Activated CD4-positive, alpha-beta memory T cell treated with anti-CD3 and anti-CD28 coated beads for 36 hours (primary cell): ENCODE data around the gene ZNHIT6. TPM values are rescaled to one million over a fixed set of nuclear protein-coding genes. Genes with fewer than 3 reads are reported as not detected.

Experiments used
- CTCF ChIA-PET: fragments of 350-600 bp; sonication (Branson Sonifier 250); formaldehyde crosslinking; loops from one replicate; lab custom pipeline; 2021; ENCODE audit warnings: antibody characterized with exemption, inconsistent platforms; lab: Charles Lee
- POLR2A ChIA-PET: fragments of 350-600 bp; sonication (Branson Sonifier 250); formaldehyde crosslinking; loops from one replicate; lab custom pipeline; 2021; ENCODE audit warnings: antibody characterized with exemption; lab: Charles Lee
- DNase-seq: peaks from one replicate; pipeline ENCODE4 v3.0.0-alpha.2; 2020
- H3K27ac Mint-ChIP-seq: one replicate; pipeline ENCODE4 v1.8.0; 2021; ENCODE audit warnings: mixed read lengths
- H3K27me3 Mint-ChIP-seq: one replicate; pipeline ENCODE4 v1.8.0; 2021; ENCODE audit warnings: mixed read lengths
- H3K36me3 Mint-ChIP-seq: one replicate; pipeline ENCODE4 v1.8.0; 2021; ENCODE audit warnings: mixed read lengths
- H3K4me1 Mint-ChIP-seq: one replicate; pipeline ENCODE4 v1.8.0; 2021; ENCODE audit warnings: low read depth, mixed read lengths
- H3K4me3 Mint-ChIP-seq: one replicate; pipeline ENCODE4 v1.8.0; 2021; ENCODE audit warnings: mild to moderate bottlenecking, mixed read lengths
- H3K9me3 Mint-ChIP-seq: one replicate; pipeline ENCODE4 v1.8.0; 2021; ENCODE audit warnings: mixed read lengths
- intact Hi-C: fragments of 100-400 bp; cut with micrococcal nuclease; formaldehyde crosslinking; loops from one replicate; pipeline ENCODE4 v1.15.1; 2023
- total RNA-seq, 2 experiments: library from RNA; stranded (reverse); gene quantifications; one replicate each; pipeline ENCODE4 v1.2.3, GENCODE V29; 2021

Gene ZNHIT6
- total RNA-seq, 2 experiments from 2014 or later = 18.7 TPM

- CTCF ChIA-PET = no interaction called here
Observed at GRCh38 chr1:85700422-85700821, 7.8 kb downstream of the ZNHIT6 start.

GRCh38 chr1:85697895-85698294, 10.3 kb downstream of the ZNHIT6 start:
- POLR2A ChIA-PET = interaction anchor here (1.1 kb wide), 1 partner anchor 10 kb away, joined by 3 read pairs; no protein-coding TSS in a partner anchor
- no peaks in the 10 kb centered on the region for H3K27me3 Mint-ChIP-seq
- H3K4me1 Mint-ChIP-seq = peaks cover 6% of the 10 kb centered on the region
- intact Hi-C loops = no loop called here
- H3K4me3 Mint-ChIP-seq = no peak overlapping the region
- no peaks in the 10 kb centered on the region for H3K9me3 Mint-ChIP-seq
- DNase-seq = no peak
- no peak overlapping the region for H3K27ac Mint-ChIP-seq
- H3K36me3 Mint-ChIP-seq = peaks cover 35% of the 10 kb centered on the region
- CTCF ChIA-PET = interaction anchor here (0.8 kb wide), 1 partner anchor 10 kb away, joined by 3 read pairs; no protein-coding TSS in a partner anchor

More at GRCh38 chr1:85700422-85700821, 7.8 kb downstream of the ZNHIT6 start:
- DNase-seq = no peak
- intact Hi-C loops = loop anchor here (10.0 kb wide), 1 partner anchor 694 kb away; the partner anchor contains the start of gene ODF2L
- Mint-ChIP-seq H3K27me3 (no peaks in the 10 kb centered on the region), H3K9me3 (no peaks in the 10 kb centered on the region), H3K36me3 (peaks cover 44% of the 10 kb centered on the region), H3K4me3 (no peak overlapping the region), H3K4me1 (peaks cover 19% of the 10 kb centered on the region), H3K27ac (no peak overlapping the region)
- POLR2A ChIA-PET = interaction anchor here (1.4 kb wide), 1 partner anchor 8 kb away, joined by 3 read pairs; the partner anchor contains the start of gene ZNHIT6

- H3K36me3 Mint-ChIP-seq = peaks cover 22% of the 10 kb centered on the region
- no peak for DNase-seq
- intact Hi-C loops = loop anchor here (2.0 kb wide), 2 partner anchors 384 to 748 kb away; no protein-coding TSS in a partner anchor
- no peaks in the 10 kb centered on the region for H3K27me3 Mint-ChIP-seq
- H3K4me1 Mint-ChIP-seq = peaks cover 4% of the 10 kb centered on the region
- ChIA-PET POLR2A (interaction anchor here (1.0 kb wide), 1 partner anchor 22 kb away, joined by 3 read pairs; no protein-coding TSS in a partner anchor), CTCF (interaction anchor here (0.6 to 2.1 kb wide), 8 partner anchors 9 to 434 kb away, joined by 3 to 8 read pairs (median 6); partner anchors contain the start of genes C1orf52 and ZNHIT6)
- no peaks in the 10 kb centered on the region for H3K9me3 Mint-ChIP-seq
- H3K4me3 Mint-ChIP-seq = no peak overlapping the region
- no peak overlapping the region for H3K27ac Mint-ChIP-seq
Observed at GRCh38 chr1:85692730-85693314, 15.4 kb downstream of the ZNHIT6 start.

DNA sequence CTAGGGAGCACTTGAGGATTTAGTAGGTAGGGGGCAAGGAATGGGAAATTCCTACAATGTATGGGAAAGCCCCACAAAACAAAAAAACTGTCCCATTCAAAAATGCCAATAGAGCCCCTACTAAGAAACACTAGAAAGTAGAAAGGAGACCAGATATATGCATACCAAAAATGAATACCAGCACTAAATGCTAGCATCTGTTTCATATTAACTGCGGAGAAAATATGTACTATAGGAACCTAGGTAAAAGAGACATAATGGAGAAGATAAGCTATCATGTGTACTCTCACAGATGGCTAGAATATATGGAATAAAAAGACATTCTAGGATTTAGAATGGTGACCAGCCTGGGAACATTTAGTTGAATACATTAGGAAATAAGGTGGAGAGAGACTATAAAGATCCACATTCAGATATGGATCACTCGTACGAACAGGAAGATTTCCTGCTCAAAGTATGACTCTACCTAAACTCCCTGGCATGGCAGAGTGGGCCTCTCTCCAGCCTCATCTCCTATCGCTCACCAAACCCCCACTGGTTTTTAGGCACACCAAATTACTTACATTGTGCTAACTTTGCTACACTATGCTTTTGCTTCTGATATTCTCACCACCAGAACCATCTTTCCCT, 18.3 kb downstream of the ZNHIT6 start:
- no peaks in the 10 kb centered on the region for H3K27me3 Mint-ChIP-seq
- CTCF ChIA-PET = no interaction called here
- H3K36me3 Mint-ChIP-seq = peaks cover 23% of the 10 kb centered on the region
- H3K27ac Mint-ChIP-seq = no peak overlapping the region
- POLR2A ChIA-PET = no interaction called here
- intact Hi-C loops = no loop called here
- H3K4me3 Mint-ChIP-seq = no peak overlapping the region
- no peaks in the 10 kb centered on the region for H3K9me3 Mint-ChIP-seq
- peaks cover 4% of the 10 kb centered on the region for H3K4me1 Mint-ChIP-seq
- no peak for DNase-seq

GRCh38 chr1:85683292-85684025, 24.8 kb downstream of the ZNHIT6 start:
- POLR2A ChIA-PET = no interaction called here
- H3K27ac Mint-ChIP-seq = no peak overlapping the region
- H3K36me3 Mint-ChIP-seq = peaks cover 18% of the 10 kb centered on the region
- CTCF ChIA-PET = no interaction called here
- no peak overlapping the region for H3K4me3 Mint-ChIP-seq
- no peaks in the 10 kb centered on the region for H3K27me3 Mint-ChIP-seq
- no peaks in the 10 kb centered on the region for H3K4me1 Mint-ChIP-seq
- intact Hi-C loops = no loop called here
- no peak for DNase-seq
- H3K9me3 Mint-ChIP-seq = no peaks in the 10 kb centered on the region

DNA sequence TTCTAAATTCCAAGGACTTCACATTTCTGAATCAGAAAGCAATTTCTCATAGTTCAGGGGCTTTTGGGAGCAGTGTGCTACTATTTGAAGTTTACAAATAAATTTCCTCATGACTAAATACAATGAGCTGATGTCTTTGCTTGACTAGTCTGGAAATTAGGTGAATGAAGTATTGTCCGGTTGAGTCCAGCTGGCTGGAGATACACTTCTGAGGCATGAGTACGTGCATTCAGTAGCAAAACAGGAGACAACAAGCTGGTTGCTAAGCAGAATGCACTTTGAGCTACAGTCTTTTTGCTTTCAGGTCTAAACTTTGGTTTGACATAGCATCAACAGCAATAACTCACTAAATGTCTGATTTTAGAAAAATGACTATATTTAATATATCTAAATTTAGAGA, 27.1 kb downstream of the ZNHIT6 start:
- H3K27ac Mint-ChIP-seq = no peak overlapping the region
- no peaks in the 10 kb centered on the region for H3K4me1 Mint-ChIP-seq
- DNase-seq = no peak
- H3K9me3 Mint-ChIP-seq = no peaks in the 10 kb centered on the region
- H3K4me3 Mint-ChIP-seq = no peak overlapping the region
- H3K36me3 Mint-ChIP-seq = peaks cover 26% of the 10 kb centered on the region
- ChIA-PET CTCF (no interaction called here), POLR2A (no interaction called here)
- no peaks in the 10 kb centered on the region for H3K27me3 Mint-ChIP-seq
- intact Hi-C loops = no loop called here

DNA sequence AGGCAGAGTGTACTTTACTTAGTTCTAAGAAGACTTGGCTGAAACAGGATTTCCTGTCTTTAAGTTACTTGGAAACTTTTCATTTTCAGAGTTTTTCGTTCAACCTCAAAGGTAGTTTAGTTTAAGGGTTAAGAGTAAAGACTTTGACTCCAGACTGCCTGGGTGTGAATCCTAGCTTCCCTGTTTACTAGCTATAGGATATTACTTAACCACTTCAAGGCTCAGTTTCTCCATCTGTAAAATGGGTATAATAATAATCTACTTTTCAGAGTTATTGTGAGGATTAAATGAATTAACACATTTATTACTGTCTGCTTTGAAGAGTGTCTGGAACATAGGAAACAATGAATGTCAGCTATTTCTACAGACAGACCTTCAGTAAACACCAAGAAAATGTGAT, 30.0 kb downstream of the ZNHIT6 start:
- no peaks in the 10 kb centered on the region for H3K4me1 Mint-ChIP-seq
- intact Hi-C loops = no loop called here
- ChIA-PET CTCF (no interaction called here), POLR2A (no interaction called here)
- peaks cover 36% of the 10 kb centered on the region for H3K36me3 Mint-ChIP-seq
- no peak for DNase-seq
- no peak overlapping the region for H3K27ac Mint-ChIP-seq
- no peaks in the 10 kb centered on the region for H3K9me3 Mint-ChIP-seq
- no peaks in the 10 kb centered on the region for H3K27me3 Mint-ChIP-seq
- H3K4me3 Mint-ChIP-seq = no peak overlapping the region

- Mint-ChIP-seq H3K27ac (no peak overlapping the region), H3K9me3 (no peaks in the 10 kb centered on the region), H3K4me1 (no peaks in the 10 kb centered on the region), H3K4me3 (no peak overlapping the region), H3K36me3 (peaks cover 36% of the 10 kb centered on the region), H3K27me3 (no peaks in the 10 kb centered on the region)
- DNase-seq = no peak
- ChIA-PET CTCF (no interaction called here), POLR2A (no interaction called here)
- intact Hi-C loops = no loop called here
Observed at GRCh38 chr1:85677656-85678055, 30.6 kb downstream of the ZNHIT6 start.

- Mint-ChIP-seq H3K4me1 (no peaks in the 10 kb centered on the region), H3K27me3 (no peaks in the 10 kb centered on the region), H3K4me3 (no peak overlapping the region), H3K27ac (no peak overlapping the region), H3K36me3 (peaks cover 47% of the 10 kb centered on the region), H3K9me3 (no peaks in the 10 kb centered on the region)
- CTCF ChIA-PET = no interaction called here
- POLR2A ChIA-PET = no interaction called here
- intact Hi-C loops = no loop called here
- no peak for DNase-seq
Observed at GRCh38 chr1:85672031-85672660, 36.1 kb downstream of the ZNHIT6 start.

GRCh38 chr1:85665932-85666331, 42.3 kb downstream of the ZNHIT6 start:
- no peak for DNase-seq
- no peak overlapping the region for H3K27ac Mint-ChIP-seq
- peaks cover 31% of the 10 kb centered on the region for H3K36me3 Mint-ChIP-seq
- ChIA-PET CTCF (no interaction called here), POLR2A (no interaction called here)
- no peaks in the 10 kb centered on the region for H3K9me3 Mint-ChIP-seq
- H3K4me1 Mint-ChIP-seq = no peaks in the 10 kb centered on the region
- no peak overlapping the region for H3K4me3 Mint-ChIP-seq
- H3K27me3 Mint-ChIP-seq = no peaks in the 10 kb centered on the region
- intact Hi-C loops = no loop called here

DNA sequence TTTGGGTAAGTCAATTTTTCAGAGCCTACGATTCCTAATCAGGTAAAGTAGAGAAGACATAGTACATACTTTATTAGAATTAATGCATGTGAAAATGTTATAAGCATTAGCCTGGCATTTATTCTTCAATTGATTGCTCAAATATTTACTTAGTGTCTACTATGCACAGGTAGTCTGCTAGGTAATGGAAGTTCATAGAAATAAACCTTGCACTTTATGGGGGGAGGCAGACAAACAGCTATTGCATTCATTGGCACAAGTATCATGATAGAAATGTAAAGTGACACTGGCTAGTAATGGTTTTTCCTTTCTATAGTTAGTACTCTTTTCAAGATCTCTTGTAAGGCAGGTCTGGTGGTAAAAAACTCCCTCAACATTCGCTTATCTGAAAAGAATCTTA, 44.9 kb downstream of the ZNHIT6 start:
- ChIA-PET POLR2A (no interaction called here), CTCF (no interaction called here)
- H3K4me3 Mint-ChIP-seq = no peak overlapping the region
- H3K27ac Mint-ChIP-seq = no peak overlapping the region
- no peak for DNase-seq
- H3K27me3 Mint-ChIP-seq = no peaks in the 10 kb centered on the region
- no peaks in the 10 kb centered on the region for H3K9me3 Mint-ChIP-seq
- no peaks in the 10 kb centered on the region for H3K4me1 Mint-ChIP-seq
- peaks cover 21% of the 10 kb centered on the region for H3K36me3 Mint-ChIP-seq
- intact Hi-C loops = no loop called here

DNA sequence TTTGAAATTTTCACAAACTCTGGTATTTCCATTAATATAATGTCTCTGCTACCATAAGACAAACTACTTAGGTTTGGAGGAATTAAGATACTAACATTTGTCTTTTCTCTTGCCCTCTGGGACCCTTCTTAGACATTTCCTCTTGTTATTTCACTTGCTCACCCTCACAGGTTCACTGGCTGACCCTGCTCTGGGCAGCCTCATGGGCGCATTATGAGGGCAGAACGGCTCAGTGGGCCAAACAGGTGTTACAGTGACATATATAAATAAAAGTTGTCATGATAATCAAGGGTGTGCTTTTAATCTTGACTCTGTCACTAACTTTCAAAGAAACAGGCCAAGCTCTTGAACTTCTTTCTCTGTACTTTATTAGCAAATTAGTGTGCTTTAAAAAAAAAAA, 46.5 kb downstream of the ZNHIT6 start:
- intact Hi-C loops = no loop called here
- DNase-seq = no peak
- Mint-ChIP-seq H3K4me3 (no peak overlapping the region), H3K36me3 (peaks cover 16% of the 10 kb centered on the region), H3K9me3 (no peaks in the 10 kb centered on the region), H3K27ac (no peak overlapping the region), H3K27me3 (no peaks in the 10 kb centered on the region), H3K4me1 (no peaks in the 10 kb centered on the region)
- ChIA-PET CTCF (no interaction called here), POLR2A (no interaction called here)
